HG03135 (cell line): ENCODE data around the gene YDJC.
"Not testable (repeated sequence)": the region's sequence is repeated elsewhere in the genome, so short reads cannot be mapped to it uniquely, and the experiment has no call there.

Experiments
- ATAC-seq: cut with Tn5 transposase; IDR thresholded peaks from one replicate; pipeline ENCODE4 v1.9.1; 2021; ENCODE audit warnings: mild to moderate bottlenecking, moderate library complexity; ENCODE audit not compliant: unreplicated experiment

The YDJC gene

DNA sequence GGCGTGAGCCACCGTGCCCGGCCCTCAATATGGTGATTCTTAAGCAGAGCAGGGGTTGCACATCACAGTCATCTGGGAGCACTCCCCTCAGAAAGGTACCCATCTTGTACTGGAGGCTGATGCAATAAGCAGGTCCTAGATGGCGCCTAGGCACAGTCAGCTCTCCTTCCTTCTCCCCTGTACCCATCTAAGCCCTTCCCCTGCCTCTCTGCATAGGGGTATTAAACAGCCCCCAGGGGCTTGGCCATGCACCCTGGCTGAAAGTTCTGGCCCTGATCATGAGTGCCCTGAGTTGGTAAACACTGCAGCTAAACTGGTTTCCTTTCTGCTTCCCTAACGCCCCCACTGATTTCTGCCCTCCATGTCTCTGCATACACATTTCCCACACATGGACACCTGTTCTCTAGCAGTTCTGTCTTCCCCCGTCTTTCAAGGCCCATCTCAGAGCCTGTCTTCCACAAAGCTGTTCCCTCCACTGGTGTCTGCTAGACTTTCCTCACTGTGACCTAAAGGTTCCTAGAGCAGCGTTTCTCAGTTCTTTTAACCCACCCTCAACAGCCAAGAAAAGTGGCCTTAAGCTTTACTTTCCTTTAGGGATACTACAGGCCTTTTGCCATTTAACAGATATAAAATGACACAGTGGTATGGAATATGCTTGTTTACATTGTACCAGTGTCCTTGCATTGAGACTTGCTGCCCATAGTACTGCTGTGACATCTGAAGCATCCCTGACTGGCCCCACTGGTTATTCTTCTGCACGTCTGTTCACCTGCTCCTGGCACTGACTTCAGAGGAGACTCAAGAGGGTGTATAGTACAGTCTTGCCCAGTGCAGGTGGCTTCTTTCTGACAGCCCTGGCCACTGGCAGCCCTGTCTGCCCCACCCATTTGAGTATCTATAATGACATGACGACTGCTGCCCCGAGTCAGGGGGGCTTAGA, 46.8 kb downstream of the YDJC start:
- ATAC-seq, result no peak

DNA sequence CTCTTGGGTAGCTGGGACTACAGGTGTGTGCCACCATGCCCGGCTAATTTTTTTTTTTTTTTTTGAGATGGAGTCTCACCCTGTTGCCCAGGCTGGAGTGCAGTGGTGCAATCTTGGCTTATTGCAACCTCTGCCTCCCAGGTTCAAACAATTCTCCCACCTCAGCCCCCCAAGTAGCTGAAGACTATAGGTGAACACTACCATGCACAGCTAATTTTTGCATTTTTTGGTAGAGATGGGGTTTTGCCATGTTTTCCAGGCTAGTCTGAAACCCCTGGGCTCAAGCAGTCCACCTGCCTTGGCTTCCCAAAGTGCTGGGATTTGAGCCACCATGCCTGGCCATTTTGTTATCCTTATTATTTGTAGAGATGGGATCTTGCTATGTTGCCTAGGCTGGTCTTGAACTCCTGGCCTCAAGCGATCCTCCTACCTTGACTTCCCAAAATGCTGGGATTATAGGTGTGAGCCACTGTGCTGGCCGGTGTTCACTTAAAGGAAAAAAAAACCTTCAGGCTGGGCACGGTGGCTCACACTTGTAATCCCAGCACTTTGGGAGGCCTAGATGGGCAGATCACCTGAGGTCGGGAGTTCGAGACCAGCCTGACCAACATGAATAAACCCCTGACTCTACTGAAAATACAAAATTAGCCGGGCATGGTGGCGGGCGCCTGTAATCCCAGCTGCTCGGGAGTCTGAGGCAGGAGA, 48.7 kb downstream of the YDJC start:
- ATAC-seq, result not testable (repeated sequence)

DNA sequence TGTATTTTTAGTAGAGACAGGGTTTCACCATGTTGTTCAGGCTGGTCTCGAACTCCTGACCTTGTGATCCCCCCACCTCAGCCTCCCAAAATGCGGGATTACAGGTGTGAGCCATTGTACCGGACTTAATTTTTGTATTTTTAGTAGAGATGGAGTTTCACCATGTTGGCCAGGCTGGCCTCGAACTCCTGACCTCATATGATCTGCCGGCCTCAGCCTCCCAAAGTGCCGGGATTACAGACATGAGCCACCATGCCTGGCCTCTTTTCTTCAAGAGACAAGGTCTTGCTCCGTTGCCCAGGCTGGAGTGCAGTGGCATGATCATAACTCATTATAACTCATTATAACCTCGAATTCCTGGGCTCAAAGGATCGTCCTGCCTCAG, 49.2 kb downstream of the YDJC start:
- not testable (repeated sequence) for ATAC-seq

DNA sequence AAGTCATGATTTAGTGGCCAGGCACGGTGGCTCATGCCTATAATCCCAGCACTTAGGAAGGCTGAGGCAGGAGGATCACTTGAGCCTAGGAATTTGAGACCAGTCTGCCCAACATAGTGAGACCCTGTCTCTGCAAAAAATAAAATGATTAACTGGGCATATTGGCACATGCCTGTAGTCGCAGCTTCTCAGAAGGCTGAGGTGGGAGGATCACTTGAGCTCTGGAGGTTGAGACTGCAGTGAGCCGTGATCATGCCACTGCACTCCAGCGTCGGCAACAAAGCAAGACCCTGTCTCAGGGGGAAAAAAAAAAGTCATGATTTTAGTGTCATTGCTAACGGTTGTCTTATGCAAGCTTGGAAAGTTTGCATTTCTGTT, 50.4 kb downstream of the YDJC start:
- no peak for ATAC-seq
